Mesothelial cell of epicardium (in vitro differentiated cells): Measurements from ENCODE around the gene TLCD5. TPM values are rescaled to one million over a fixed set of nuclear protein-coding genes. Genes with fewer than 3 reads are reported as not detected.

Experiments used
- DNase-seq, 2 experiments: peaks; one replicate each; pipeline ENCODE4 v3.0.0; 2021; ENCODE audit warnings: low spot score in 2 of 2; ENCODE audit not compliant: unreplicated experiment in 2 of 2
- H3K27ac Mint-ChIP-seq: 2 replicates; pipeline ENCODE4 v1.8.0; 2021; ENCODE audit warnings: mixed read lengths
- H3K27me3 Mint-ChIP-seq: 2 replicates; pipeline ENCODE4 v1.8.0; 2021; ENCODE audit warnings: low read depth, mixed read lengths
- H3K36me3 Mint-ChIP-seq: 2 replicates; pipeline ENCODE4 v1.8.0; 2021; ENCODE audit warnings: mixed read lengths
- H3K4me1 Mint-ChIP-seq: 2 replicates; pipeline ENCODE4 v1.8.0; 2021; ENCODE audit warnings: mixed read lengths
- H3K4me3 Mint-ChIP-seq: 2 replicates; pipeline ENCODE4 v1.8.0; 2021; ENCODE audit warnings: mild to moderate bottlenecking, moderate library complexity, mixed read lengths
- H3K9me3 Mint-ChIP-seq: 2 replicates; pipeline ENCODE4 v1.8.0; 2021; ENCODE audit warnings: mixed read lengths
- total RNA-seq: library from RNA; stranded (reverse); gene quantifications from 3 replicates; pipeline ENCODE4 v1.2.1, GENCODE V29; 2021
- TF ChIP-seq, protein P1 (sequence below): fragments of 200-600 bp; sonication (generic); IDR thresholded peaks from one replicate; pipeline ENCODE4 v1.5.0; 2021; ENCODE audit warnings: antibody characterized with exemption; ENCODE audit not compliant: unreplicated experiment

The TLCD5 gene
- total RNA-seq, 1 donor from 2014 or later: 15.6 TPM

DNA sequence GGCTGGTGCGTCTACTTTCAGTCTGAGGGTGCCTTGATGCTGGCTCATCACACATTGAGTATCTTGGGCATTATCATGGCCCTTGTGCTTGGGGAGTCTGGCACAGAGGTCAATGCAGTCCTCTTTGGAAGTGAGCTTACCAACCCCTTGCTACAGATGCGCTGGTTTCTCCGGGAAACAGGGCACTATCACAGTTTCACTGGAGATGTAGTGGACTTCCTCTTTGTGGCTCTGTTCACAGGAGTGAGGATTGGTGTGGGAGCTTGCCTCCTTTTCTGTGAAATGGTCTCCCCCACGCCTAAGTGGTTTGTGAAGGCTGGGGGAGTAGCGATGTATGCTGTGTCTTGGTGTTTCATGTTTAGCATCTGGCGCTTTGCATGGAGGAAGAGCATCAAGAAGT is 4.9 kb downstream of the TLCD5 start:
- Mint-ChIP-seq H3K9me3 (no peaks in the 10 kb centered on the region), H3K36me3 (peaks cover 8% of the 10 kb centered on the region), H3K27me3 (no peaks in the 10 kb centered on the region), H3K4me3 (no peak overlapping the region), H3K4me1 (peaks cover 42% of the 10 kb centered on the region), H3K27ac (peak overlapping the region; percentile 6)
- no peak for DNase-seq
- TF ChIP-seq, protein P1, sequence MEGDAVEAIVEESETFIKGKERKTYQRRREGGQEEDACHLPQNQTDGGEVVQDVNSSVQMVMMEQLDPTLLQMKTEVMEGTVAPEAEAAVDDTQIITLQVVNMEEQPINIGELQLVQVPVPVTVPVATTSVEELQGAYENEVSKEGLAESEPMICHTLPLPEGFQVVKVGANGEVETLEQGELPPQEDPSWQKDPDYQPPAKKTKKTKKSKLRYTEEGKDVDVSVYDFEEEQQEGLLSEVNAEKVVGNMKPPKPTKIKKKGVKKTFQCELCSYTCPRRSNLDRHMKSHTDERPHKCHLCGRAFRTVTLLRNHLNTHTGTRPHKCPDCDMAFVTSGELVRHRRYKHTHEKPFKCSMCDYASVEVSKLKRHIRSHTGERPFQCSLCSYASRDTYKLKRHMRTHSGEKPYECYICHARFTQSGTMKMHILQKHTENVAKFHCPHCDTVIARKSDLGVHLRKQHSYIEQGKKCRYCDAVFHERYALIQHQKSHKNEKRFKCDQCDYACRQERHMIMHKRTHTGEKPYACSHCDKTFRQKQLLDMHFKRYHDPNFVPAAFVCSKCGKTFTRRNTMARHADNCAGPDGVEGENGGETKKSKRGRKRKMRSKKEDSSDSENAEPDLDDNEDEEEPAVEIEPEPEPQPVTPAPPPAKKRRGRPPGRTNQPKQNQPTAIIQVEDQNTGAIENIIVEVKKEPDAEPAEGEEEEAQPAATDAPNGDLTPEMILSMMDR: no peak

DNA sequence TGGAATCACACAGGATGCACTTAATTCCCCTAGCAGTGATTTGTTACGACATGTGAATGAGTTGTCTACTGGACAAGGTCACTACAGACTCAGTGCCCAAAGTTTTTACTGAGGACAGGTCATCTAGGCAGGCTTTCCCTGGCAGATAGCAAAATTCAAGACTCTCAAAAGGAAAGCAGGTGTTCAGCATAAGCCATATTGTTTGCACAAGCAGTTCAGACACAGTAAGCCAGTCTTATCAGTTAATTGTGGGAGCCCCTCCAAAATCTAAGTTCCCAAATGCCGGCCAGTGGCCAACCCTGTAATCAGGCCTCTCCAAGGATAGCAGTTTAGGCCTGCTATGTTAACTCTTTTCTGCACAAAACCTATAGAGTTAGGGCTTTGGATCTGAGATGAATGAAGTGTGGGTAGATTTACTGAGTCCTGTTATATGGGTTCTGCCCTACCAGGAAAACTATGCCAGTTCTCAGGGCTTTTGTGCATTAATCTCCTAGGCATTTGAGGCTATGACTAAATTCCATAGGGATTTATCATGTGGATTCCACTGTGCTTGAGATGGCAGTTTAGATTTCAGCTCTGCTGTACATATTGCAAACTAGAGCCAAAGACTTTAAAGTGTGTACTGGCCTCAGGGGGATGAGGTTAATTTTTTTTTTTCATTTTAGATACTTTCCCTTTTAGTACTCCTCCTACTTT is 6.3 kb downstream of the TLCD5 start:
- H3K36me3 Mint-ChIP-seq: peaks cover 8% of the 10 kb centered on the region
- H3K4me1 Mint-ChIP-seq: peaks cover 35% of the 10 kb centered on the region
- H3K9me3 Mint-ChIP-seq: no peaks in the 10 kb centered on the region
- DNase-seq: no peak
- H3K4me3 Mint-ChIP-seq: no peak overlapping the region
- TF ChIP-seq, protein P1: no peak
- H3K27me3 Mint-ChIP-seq: no peaks in the 10 kb centered on the region
- peak overlapping the region; percentile 92 for H3K27ac Mint-ChIP-seq

DNA sequence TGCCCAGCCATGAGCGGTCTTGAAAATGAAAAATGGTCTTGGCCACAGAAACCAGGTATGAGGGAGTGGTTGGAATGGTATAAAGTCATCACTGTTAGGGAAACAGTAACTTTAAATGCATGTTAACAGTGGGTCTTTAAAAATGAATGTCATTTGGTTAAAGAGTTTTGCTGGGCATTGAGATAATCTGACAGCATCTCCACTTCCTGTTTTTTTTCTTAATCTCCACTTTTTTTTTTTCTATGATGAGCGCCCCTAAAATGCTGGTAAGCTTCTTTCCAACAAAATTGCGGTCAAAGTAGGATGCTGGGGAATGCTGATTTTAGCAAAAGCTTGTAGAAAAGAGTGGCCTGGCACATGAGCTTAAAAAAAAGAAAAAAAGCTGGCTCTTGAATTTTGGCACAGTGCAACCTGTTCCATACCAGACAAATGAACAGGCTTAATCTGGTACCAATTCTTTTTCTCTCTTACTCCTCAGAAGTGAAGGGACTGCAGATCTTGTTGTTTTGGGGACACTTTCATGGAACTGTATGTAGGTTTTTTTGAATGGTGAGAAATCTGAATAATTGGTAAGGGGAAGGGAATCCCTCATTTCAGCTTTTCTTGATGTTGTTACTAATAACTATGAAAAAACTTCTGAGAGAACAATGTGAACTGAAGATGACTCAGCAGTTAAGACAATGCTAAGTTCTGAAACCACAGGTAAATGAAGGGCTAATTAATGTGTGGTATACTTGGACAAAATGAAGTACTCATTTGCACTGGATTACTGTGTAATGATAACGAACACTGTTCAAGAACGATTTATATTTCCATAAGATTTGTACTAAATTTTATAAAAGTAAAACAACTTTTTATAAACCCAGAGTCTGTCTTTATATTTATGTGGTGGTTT is 8.0 kb downstream of the TLCD5 start:
- Mint-ChIP-seq H3K27me3 (no peaks in the 10 kb centered on the region), H3K4me3 (no peak overlapping the region), H3K36me3 (peaks cover 8% of the 10 kb centered on the region), H3K4me1 (peaks cover 29% of the 10 kb centered on the region), H3K9me3 (no peaks in the 10 kb centered on the region), H3K27ac (no peak overlapping the region)
- TF ChIP-seq, protein P1: no peak
- no peak for DNase-seq

DNA sequence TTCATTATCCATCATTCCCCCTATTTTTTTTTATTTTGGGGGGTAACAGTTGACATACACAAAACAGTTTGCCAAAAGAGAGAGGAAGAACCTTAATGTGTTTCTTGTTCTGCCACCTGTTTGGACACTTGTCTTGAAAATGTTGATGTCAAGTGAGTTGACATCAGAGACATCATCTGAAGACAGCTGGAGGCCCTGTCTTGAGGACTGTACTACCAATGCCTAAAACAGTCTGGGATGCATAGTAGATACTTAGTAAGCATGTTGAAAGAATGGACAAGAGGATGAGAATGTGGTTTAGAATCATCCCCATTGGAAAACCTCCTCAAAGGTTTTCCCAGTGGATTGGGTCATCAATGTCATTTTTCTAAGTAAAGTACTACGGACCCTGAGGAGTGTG is 8.7 kb downstream of the TLCD5 start:
- Mint-ChIP-seq H3K27ac (no peak overlapping the region), H3K4me3 (no peak overlapping the region), H3K27me3 (no peaks in the 10 kb centered on the region), H3K4me1 (peaks cover 33% of the 10 kb centered on the region), H3K36me3 (peaks cover 5% of the 10 kb centered on the region), H3K9me3 (no peaks in the 10 kb centered on the region)
- TF ChIP-seq, protein P1: no peak
- no peak for DNase-seq

DNA sequence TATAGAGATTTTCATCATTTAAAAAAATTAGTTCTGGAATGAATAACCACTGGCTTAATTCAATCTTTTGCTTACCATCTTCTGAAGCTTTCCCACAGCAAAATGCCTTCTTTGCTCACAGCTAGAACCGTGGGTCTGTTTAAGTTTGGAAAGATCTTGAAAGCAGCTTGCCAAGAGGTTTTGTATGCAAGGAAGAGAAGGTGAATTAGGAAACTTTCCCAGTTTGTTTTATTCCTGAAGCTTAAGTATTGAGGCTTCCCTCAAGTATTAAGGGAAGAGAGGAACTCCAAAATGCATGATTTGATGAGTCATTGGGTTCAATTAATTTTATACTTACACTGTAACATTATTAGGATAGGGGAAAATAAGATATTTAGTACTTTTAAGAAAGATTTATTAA is 9.2 kb downstream of the TLCD5 start:
- H3K36me3 Mint-ChIP-seq: peaks cover 5% of the 10 kb centered on the region
- TF ChIP-seq, protein P1: no peak
- no peaks in the 10 kb centered on the region for H3K9me3 Mint-ChIP-seq
- H3K4me3 Mint-ChIP-seq: no peak overlapping the region
- no peak overlapping the region for H3K27ac Mint-ChIP-seq
- peaks cover 37% of the 10 kb centered on the region for H3K4me1 Mint-ChIP-seq
- DNase-seq: no peak
- H3K27me3 Mint-ChIP-seq: no peaks in the 10 kb centered on the region
